Activated CD8-positive, alpha-beta memory T cell treated with anti-CD3 and anti-CD28 coated beads, Interleukin-2, amount 50 U/mL, for 4 hours (primary cell): ENCODE data around the gene FYB1.
"Not testable (repeated sequence)": the region's sequence is repeated elsewhere in the genome, so short reads cannot be mapped to it uniquely, and the experiment has no call there.

ENCODE experiments used
- DNase-seq: peaks from one replicate; pipeline ENCODE4 v3.0.0-alpha.2; 2020

FYB1 gene, protein sequence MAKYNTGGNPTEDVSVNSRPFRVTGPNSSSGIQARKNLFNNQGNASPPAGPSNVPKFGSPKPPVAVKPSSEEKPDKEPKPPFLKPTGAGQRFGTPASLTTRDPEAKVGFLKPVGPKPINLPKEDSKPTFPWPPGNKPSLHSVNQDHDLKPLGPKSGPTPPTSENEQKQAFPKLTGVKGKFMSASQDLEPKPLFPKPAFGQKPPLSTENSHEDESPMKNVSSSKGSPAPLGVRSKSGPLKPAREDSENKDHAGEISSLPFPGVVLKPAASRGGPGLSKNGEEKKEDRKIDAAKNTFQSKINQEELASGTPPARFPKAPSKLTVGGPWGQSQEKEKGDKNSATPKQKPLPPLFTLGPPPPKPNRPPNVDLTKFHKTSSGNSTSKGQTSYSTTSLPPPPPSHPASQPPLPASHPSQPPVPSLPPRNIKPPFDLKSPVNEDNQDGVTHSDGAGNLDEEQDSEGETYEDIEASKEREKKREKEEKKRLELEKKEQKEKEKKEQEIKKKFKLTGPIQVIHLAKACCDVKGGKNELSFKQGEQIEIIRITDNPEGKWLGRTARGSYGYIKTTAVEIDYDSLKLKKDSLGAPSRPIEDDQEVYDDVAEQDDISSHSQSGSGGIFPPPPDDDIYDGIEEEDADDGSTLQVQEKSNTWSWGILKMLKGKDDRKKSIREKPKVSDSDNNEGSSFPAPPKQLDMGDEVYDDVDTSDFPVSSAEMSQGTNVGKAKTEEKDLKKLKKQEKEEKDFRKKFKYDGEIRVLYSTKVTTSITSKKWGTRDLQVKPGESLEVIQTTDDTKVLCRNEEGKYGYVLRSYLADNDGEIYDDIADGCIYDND

DNA sequence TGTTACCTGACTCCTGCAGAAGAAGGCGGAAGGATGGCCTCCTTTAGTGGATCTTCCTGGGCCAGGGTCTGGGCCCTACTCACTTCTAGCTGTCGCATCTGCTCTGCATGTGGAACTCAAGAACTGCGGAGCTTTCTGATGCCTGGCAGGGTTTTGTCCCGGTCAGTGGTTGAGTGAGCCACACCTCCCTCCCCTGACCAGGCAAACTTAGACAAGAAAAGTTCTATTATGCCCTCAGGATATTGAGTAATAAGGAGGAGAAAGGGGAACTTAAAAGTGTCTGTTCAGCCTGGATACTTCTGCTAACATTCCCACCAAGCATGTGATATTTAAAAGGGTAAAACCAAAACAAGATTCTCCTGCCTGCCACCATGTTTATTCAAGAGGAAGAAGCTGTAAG, at the start of gene FYB1:
Gene FYB1 (minus strand): TSS at position 127 of the 400 bp plus-strand sequence. CDS start 16,603 bp downstream, outside the sequence.
- no peak for DNase-seq

DNA sequence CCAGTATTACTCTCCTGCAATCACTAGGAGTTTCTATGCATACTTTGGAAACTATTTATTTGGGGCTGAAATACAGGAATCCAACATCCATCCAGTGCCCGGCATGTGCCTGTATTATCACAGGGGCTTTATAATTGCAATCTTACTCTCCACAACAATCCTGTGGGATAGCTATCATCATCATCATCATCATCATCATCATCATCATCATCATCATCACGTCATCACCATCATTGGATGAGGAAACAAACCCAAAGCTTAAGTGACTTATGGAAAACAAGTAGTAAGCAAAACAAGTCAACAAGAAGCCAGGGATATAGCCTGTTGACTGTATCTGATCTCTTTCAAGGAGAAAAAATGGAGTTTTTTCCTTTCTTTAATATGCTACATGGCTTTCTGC, 47.8 kb upstream of the FYB1 start:
- no peak for DNase-seq

DNA sequence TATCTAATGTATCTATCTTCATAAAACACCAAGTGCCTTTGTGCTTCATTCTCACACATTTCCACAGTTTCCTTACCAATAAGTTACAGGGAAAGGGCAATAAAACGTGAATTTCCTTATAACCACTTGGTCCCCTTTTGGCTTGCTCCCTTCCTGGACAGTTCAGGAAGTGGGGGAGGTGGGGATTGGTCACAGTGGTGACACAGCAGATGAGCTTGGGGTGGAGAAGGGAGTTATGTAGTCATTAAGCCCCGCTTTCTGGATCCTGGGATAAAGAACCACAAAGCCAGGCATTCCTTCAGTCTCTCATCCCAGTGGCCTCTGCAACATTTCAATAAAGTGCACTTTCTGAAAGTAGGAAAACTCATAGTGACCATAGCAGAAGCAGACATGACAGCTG, 47.1 kb upstream of the FYB1 start:
- no peak for DNase-seq

DNA sequence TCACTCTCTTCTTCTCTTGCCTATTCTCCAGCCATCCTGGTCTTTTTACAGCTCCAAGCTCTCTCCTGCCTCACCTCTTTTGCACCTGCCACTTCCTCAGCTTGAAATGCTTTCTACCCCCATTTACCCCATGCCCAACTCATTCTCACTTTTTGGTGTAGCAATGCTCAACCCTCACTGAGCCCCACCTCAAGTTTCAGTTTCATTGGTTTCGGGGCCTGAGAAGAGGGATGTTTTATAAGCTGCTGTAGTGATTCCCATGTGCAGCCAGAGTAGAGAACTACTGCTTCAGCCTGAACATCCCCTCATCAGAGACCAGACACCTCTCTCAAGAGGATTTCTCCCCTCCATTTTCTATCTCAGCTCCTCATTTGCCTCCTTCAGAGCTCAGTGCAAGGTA, 45.2 kb upstream of the FYB1 start:
- DNase-seq, result no peak

DNA sequence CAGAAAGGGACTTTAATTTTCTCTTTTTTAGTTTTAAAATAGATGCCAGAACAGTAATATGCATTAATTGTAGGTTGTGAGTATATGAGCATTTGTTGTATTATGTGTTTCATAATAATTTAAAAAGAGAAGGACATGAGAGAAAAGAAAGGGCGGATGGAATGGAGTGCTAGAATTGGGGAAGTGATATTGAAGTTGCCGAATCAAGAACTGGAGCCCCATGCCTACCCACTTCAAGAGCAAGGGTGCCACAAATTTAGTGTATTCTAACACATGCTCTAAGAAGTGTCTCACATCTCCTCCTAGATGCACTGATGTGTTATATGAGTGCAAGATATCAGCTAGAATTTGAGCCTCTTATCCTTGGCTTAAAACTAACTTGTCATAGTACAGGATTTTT, 43.6 kb upstream of the FYB1 start:
- DNase-seq, result no peak

DNA sequence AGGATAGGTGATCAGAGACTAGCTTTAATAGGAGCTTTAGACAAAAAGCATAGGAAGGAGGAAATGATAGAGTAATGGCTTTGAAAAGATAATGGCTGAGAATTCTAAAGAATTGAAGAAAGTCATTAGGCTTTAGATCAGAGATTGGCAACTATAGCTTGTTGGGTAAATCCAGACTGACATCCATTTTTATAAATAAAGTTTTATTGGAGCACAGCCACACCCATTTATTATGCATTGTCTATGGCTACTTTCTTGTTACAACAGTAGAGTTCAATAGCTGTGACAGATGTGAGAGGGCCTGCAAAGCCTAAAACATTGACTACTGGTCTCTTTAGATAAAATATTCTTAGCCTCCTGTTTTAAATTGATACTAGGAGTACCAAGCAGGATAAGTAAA, 40.7 kb upstream of the FYB1 start:
- no peak for DNase-seq

DNA sequence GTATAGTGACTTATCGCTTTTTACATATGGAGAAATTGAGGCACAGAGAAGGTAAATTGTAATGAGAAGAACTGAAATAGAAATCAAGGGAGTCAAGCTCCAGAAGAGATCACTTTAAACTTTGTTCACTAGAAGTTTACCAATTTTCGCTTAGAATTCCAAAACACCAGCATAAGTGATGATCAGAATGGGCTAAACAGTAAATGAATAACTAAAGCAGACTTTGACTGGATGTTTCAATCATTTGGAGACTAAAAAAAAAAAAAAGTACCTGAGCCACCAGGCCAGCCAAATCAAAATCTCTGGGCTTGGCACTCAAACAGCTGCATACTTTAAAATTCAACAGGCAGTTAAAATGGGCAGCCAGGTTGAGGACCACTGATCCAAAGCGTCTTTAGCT, 38.2 kb upstream of the FYB1 start:
- DNase-seq, result no peak

DNA sequence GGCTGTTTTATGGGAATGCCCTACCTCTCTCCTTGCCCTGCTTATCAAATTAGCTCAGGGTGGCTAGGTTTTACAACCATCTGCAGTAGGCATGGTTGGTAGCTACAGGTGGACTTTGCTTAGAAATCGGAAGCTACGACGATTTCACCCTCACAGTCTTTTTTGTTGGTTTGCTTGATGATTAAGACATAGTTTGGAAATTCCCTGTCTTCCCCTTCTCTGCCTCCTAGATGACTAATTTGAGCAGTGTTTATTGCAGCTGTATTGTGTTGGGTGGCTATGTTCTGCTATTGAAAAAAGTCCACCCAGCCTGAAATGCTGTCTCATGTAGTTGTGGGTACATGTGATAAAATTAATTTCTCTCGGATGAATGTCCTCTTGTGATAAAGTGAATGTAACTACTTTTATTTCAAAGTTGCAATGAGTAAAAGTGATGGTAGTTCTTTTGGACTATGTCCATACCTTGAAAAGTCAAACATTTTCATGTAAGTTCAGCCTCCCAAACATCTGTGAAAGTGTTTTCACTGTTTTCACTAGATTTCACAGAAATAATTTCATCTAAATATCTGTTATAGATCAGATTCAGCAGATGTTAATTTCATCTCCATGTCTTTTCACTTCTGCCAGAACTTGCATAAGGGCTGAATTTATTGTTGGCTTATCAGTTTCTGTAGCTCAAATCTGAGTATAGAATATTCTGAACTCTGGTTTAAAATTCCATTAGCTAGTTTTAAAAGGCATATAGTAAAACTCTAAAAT, 37.3 kb upstream of the FYB1 start:
- no peak for DNase-seq

DNA sequence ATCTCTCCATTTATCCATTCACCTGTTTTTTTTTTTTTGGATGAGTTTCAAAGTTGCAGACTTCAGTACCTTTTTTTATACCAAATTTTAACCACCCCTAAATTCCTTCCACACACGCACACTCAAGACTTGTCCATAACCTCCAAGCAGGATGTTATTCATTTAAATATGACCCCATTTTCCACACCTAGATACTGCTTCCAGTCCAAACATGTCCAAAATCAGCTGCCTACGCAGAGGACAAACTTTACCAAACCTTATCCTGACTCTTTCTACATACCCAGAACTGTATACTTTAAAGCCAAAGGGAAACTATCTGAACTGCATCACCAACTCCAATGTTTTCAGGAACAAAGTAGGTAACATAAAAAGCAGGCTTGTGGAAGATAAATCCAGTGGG, 36.0 kb upstream of the FYB1 start:
- DNase-seq, result no peak

DNA sequence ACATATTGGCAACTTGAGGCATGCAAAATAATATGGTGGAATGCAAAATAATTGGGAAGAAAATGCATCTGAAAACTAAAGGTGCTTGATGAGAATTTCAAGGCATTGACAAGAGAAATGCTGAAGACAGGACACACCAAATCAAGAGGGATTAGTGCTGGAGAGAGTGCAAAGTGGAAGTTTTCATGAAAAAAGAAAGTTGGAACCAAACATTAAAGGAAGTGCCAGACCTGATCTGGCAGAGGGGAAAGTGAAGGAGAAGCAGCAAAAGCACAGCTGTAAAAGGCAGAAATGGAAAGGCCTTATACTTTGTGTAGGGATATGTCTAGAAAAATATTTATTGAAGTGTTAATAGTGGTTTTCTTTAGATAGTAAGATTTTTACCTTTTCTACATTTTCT, 35.3 kb upstream of the FYB1 start:
- DNase-seq, result no peak

DNA sequence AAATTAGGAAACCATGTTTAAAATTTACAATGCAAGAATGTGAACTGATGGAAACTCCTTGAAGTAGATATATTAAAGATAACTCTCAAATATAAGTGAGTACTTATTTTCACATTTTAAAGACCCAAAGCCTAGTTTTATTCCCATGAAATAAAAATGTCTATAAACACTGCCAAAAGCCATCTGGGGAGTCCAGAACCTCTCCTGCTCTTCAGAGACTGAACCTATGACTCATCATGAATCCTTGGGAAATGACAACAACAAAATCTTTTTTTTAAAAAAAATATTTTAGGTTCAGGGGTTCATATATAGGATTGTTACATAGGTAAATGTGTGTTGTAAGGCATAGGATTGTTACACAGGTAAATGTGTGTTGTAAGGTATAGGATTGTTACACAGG, 33.8 kb upstream of the FYB1 start:
- DNase-seq, result no peak

DNA sequence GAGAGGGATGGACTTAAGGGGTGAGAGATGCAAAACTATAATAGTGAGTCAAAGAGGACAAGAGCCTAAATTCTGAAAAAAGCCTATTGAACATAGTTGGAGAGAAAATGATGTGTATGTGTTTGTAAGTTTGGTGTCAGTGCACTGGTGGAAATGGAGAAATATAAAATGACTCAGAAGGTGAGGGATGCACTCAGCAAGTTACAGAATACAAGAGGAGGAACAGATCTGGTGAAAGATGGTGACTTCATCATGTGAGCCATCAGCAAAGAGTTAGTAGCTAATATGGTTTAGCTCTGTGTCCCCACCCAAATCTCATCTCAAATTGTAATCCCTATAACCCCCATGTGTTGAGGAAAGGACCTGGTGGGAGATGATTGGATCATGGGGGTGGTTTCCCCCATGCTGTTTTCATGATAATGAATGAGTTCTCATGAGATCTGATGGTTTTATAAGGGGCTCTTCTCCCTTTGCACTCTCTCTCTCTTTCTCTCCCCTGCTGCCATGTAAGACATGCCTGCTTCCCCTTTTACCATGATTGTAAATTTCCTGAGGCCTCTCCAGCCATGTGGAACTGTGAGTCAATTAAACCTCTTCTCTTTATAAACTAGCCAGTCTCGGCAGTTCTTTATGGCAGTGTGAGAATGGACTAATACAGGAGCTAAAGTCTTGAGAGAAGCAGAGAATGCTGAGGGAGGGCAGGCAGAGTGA, 30.4 kb upstream of the FYB1 start:
- no peak for DNase-seq

DNA sequence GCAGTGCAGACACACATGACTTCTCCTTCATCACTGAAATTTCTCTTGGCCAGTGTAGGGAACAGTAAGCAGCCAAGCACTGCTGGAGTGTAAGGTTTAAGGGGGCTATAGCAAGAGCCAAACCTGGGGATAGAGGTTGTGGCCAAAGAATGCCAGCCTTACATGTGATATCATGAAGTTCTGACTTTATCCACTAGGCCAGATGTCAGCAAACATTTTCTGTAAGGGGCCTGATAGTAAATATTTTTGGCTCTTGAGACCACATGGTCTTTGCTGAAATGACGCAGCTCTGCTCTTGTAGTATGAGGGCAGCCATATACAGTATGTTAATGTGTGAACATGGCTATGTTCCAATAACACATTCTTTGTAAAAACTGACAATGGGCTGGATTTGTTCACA, 29.7 kb upstream of the FYB1 start:
- DNase-seq, result no peak

DNA sequence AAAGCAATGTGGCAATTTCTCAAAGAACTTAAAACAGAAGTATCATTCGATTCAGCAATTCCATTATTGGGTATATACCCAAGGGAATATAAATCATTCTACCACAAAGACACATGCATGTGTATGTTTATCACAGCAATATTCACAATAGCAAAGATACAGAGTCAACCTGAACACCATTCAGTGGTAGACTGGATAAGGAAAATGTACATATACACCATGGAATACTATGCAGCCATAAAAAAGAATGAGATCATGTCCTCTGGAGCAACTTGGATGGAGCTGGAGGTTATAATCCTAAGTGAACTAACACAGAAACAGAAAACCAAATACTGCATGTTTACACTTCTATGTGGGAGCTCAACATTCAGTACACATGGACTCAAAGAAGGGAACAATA, 21.4 kb upstream of the FYB1 start:
- DNase-seq, result no peak

DNA sequence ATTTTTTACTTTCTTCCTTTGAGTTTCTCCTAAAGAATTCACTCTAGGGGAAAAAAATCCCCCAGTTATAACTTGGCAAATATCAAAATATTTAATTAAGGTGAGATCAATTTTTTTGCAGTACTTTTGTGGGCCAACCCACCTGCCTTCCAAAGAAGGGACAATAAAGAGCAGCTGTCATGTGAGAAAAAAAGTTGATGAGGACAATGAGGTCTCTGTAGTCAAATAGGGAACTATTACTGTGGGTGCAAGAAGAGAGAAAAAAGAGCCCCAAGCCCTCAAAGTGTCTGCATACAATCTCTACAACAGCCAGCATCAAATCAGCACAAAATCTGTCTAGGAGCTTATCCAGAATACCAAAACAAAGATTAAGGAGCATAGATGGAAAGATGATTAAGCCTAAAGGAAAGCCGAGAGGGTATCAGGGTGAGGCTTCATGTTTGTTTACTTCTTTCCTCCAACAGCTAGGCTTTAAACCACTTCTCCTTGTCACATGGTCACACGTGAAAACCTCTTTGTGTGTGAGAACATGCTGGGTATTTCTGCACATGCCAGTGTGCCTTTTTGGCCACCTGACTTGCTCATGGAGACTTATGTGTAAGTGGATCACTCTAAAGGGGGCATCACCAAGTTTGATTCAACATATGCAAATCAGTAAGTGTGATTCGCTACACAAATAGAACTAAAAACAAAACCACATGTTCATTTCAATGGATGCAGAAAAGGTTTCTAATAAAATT, 19.2 kb upstream of the FYB1 start:
- no peak for DNase-seq

DNA sequence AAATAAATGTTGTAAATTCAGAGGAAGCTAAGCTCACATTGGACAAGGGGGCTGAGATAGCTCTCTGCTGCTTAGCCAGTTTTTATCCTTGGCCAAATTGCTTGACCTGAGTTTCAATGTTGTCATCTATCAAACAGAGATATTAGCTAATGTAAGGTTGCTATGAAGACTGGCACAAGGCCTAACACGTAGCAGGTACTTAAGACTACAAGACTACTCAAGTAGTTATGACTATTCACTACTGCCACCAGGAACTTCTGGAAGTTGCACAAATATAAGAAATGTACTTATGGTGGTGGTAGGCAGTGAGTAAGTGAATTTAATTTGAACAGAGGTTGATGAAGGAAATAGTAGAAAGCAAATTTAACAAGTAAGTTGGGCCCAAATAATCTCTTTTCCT, 17.4 kb upstream of the FYB1 start:
- DNase-seq, result no peak

DNA sequence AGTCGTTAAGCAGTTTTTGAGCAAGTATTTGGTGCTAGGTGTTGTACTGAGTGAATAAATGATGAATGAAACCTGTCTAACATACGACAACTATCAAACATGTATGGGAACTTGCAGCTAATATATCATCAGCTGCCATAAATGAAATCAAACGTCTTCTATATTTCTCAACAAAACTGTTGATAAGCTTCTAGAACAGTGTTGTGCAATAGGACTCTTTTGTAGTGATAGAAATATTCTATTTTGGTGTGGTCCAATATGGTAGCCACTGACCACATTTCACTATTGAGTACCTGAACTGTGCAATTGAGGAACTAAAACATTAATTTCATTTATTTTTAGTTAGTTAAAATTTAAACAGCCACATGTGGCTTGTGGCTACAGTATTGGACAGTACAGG, 16.3 kb upstream of the FYB1 start:
- DNase-seq, result no peak

DNA sequence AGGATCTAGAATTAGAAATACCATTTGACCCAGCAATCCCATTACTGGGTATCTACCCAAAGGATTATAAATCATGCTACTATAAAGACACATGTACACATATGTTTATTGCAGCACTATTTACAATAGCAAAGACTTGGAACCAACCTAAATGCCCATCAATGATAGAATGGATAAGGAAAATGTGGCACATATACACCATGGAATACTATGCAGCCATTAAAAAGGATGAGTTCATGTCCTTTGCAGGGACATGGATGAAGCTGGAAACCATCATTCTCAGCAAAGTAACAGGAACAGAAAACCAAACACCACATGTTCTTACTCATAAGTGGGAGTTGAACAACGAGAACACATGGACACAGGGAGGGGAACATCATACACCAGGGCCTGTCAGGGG, 15.1 kb upstream of the FYB1 start:
- not testable (repeated sequence) for DNase-seq

DNA sequence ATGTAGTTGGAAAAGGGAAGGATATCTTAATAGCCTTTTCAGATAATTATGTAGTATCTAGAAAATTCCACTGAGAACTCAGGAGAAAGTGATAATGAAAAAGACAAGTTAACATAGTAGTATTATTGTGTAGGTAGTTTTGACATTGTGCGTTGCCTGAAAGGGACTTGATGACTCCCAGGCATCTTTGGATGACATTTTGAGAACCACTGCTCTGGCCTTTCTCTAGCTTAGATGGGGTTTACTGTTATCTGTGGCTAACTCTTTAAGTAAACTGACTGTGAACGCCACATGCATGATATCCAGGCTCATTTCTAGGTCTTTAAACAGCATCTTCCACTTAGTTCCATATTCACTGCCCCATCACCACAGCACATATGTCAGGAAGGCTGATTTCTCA, 14.4 kb upstream of the FYB1 start:
- DNase-seq, result no peak

DNA sequence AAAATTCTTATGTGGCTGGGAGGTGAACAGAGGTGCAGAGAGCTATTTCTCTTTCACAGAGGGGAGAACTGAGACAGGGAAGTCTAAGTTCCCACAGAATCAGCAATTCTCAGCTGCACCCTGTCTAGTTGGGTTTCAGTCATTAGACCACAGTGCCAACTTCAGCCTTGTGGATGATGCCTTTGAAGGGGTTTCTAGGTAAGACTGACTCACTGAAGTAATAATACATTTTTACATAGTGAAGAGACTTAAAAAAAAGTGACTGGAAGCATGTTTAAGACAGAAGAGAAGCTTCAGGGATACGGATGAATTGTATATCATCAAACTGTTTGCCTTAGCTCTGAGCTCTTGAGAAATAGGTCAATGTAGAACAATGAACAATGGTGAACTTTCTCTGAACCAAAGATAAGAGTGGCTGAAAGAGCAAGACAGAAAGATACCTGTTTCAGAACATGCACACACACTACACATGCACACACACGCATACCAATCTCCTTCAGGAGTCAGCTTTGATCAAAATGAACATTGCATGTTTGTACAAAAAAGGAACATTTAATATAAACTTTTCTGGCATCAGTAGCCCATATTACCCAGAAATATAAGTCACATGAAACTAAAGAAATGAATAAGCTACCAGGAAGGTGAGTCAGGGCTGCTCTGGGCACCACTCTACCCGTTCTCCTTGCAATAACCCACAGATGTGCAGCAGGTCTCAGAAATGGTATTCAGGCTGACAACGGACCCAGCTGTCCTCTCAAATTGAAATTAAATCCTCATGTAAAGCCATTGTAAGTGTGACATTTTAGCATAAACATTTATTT, 12.6 kb upstream of the FYB1 start:
- no peak for DNase-seq

DNA sequence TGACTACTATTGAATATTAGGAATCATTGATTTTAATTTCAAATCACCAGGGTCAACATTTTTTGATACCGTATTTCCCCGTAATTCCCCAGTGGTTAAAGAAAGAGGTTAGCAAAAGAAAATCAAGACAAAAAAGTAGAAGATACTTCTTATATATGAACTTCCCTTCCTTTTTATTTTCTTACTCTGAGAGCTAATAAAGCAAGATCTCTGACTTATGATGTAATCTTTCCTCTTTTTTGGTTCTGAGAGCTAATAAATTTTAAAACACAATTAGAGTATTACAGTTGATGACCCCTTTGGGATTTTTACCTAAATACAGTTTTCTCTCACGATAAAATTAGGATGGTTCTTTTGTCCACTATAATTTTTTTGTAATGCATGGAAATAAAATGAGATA, 9.2 kb upstream of the FYB1 start:
- DNase-seq, result no peak
